BE2C (cell line): ENCODE measurements around the gene ADCY2.

ENCODE experiments used
- DNase-seq: peaks from one replicate; pipeline ENCODE4 v3.0.0-alpha.2; 2020
- H3K27me3 ChIP-seq: fragments of 250-450 bp; sonication (Bioruptor Pico); 2 replicates; pipeline ENCODE4 v1.5.1; 2020; ENCODE audit warnings: mild to moderate bottlenecking
- H3K36me3 ChIP-seq: fragments of 250-450 bp; sonication (Bioruptor Pico); 2 replicates; pipeline ENCODE4 v1.5.1; 2020; ENCODE audit warnings: mild to moderate bottlenecking
- H3K4me1 ChIP-seq: fragments of 250-450 bp; sonication (Bioruptor Pico); 2 replicates; pipeline ENCODE4 v1.5.1; 2020
- H3K4me3 ChIP-seq: 2 replicates; pipeline ENCODE4 v1.5.1; 2011; ENCODE audit warnings: low read depth, low read length
- H3K9me3 ChIP-seq: fragments of 250-450 bp; sonication (Bioruptor Pico); 2 replicates; pipeline ENCODE4 v1.5.1; 2020
- TF ChIP-seq, protein P1 (sequence below): IDR thresholded peaks from 2 replicates; pipeline ENCODE4 v1.5.1; 2012; ENCODE audit warnings: mild to moderate bottlenecking, low read depth, low read length

The ADCY2 gene

DNA sequence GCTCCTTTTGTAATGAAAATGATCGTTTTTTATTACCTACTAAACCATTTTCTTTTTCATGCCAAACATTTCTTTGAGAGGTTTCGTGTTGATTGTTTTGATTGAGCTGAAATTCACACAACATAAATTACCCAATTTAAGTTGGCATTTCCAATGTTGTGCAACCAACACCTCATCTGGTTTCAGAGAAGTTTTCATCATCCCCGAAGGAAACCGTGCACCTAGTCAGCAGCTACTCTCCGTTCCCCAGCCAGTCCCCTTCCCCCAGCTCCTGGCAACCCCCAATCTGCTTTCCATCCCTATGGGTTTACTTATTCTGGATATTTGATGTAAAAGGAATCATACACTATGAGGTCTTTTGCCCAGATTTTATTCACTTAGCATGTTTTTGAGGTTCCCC is 123.6 kb downstream of the ADCY2 start:
- no peaks in the 10 kb centered on the region for H3K27me3 ChIP-seq
- H3K9me3 ChIP-seq = no peaks in the 10 kb centered on the region
- no peaks in the 10 kb centered on the region for H3K36me3 ChIP-seq
- no peak for DNase-seq
- H3K4me1 ChIP-seq = no peaks in the 10 kb centered on the region
- H3K4me3 ChIP-seq = no peak overlapping the region
- TF ChIP-seq, protein P1, sequence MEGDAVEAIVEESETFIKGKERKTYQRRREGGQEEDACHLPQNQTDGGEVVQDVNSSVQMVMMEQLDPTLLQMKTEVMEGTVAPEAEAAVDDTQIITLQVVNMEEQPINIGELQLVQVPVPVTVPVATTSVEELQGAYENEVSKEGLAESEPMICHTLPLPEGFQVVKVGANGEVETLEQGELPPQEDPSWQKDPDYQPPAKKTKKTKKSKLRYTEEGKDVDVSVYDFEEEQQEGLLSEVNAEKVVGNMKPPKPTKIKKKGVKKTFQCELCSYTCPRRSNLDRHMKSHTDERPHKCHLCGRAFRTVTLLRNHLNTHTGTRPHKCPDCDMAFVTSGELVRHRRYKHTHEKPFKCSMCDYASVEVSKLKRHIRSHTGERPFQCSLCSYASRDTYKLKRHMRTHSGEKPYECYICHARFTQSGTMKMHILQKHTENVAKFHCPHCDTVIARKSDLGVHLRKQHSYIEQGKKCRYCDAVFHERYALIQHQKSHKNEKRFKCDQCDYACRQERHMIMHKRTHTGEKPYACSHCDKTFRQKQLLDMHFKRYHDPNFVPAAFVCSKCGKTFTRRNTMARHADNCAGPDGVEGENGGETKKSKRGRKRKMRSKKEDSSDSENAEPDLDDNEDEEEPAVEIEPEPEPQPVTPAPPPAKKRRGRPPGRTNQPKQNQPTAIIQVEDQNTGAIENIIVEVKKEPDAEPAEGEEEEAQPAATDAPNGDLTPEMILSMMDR = no peak

DNA sequence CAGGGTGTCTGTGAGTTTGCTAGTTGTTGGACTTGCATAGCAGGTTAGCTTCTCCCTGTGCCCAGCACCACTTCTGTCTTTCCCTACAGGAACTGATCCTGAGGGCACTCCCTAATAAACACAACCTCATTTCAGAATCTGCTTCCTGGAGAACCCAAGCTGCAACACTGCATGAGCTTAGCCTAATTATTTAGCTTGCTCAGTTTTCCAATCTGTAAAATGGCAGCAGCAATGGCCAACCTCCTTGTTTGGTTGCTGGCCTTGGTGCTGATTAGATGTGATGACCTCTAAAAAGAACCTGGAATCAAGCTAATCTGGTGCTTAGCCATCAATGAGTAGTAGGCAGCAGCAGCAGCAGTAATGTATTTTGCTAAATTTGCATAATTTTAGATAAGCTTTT is 133.9 kb downstream of the ADCY2 start:
- Histone ChIP-seq H3K36me3 (no peaks in the 10 kb centered on the region), H3K4me1 (no peaks in the 10 kb centered on the region), H3K4me3 (no peak overlapping the region), H3K9me3 (no peaks in the 10 kb centered on the region), H3K27me3 (no peaks in the 10 kb centered on the region)
- no peak for DNase-seq
- TF ChIP-seq, protein P1 = no peak

DNA sequence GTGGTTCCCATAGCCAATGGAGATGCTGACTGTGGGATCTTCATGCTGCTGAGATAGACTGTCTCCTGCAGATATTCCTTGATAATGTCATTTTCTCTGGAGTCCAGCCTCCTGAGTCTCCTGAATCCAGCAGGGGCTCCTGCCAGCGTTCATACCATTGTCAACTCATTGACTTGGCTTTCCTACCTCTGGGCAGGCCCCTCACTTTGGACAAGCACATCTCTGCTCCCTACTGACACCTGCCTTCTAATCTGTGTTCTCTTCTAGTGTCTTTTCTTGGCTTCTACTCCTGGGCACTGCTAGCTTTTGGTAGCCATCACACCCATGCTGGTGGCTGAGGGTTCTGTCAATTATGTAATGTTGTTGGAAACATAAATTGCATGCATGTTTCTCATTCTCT is 138.0 kb downstream of the ADCY2 start:
- no peaks in the 10 kb centered on the region for H3K4me1 ChIP-seq
- no peaks in the 10 kb centered on the region for H3K9me3 ChIP-seq
- no peaks in the 10 kb centered on the region for H3K36me3 ChIP-seq
- no peaks in the 10 kb centered on the region for H3K27me3 ChIP-seq
- no peak for DNase-seq
- TF ChIP-seq, protein P1 = no peak
- no peak overlapping the region for H3K4me3 ChIP-seq

DNA sequence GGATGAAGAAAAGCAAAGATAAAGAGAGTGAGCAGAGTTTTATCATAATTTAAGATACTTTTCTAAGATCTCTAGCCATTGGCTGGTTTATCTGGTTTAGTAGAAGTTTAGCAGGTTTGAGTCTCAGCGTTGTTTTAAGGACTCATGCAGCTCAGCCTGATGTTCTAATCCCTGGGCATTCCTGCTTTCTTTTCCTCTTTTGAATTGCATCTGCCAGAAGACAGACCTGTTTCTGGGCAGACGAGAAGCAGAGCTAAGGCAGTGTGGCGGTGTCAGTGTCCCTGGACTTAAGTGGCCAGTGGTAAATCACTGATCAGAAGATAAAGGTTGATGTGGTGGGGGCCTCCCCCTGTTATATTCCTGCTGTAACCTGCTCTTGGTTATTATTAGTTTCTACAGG is 138.6 kb downstream of the ADCY2 start:
- Histone ChIP-seq H3K4me3 (no peak overlapping the region), H3K4me1 (no peaks in the 10 kb centered on the region), H3K36me3 (no peaks in the 10 kb centered on the region), H3K27me3 (no peaks in the 10 kb centered on the region), H3K9me3 (no peaks in the 10 kb centered on the region)
- no peak for DNase-seq
- TF ChIP-seq, protein P1 = no peak

DNA sequence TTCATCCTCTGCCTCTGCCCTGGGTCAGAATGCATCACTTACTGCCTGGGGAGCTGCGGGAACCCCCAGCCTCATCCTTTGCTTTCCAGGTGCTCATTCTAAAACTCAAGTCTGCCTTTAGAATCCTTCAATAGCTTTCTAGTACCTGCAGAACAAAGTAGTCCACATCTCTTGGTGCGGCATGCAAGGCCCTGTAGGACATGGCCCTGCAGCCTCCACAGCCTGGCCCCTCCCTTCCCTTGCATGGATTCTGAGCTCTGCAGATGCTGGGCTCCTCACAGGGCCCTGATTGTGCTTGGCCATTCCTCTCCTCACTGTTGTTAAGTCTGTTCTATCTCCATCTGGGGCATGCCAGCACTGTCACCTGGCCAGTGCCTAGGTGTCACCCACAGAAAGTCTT is 141.6 kb downstream of the ADCY2 start:
- no peaks in the 10 kb centered on the region for H3K4me1 ChIP-seq
- DNase-seq = no peak

DNA sequence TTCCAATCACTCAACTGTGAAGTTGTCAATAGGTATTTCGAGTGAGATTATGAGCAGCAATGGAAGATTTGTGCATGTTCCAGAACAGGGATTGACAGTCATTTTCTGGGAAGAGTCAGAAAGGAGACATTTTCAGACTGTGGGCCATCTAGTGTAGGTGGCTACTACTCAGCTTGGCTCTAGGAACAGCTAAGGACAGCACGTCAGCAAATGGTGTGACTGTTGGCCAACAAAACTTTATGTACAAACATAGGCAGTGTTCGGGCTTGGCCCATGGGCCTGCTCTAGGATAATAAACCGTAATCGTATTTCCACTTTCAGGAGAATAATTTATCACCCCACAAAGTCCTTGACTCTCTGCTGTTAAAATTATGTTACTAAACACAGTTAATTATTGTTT is 143.6 kb downstream of the ADCY2 start:
- H3K36me3 ChIP-seq = no peaks in the 10 kb centered on the region
- H3K27me3 ChIP-seq = no peaks in the 10 kb centered on the region
- TF ChIP-seq, protein P1 = no peak
- DNase-seq = no peak
- H3K4me1 ChIP-seq = no peaks in the 10 kb centered on the region
- H3K4me3 ChIP-seq = no peak overlapping the region
- H3K9me3 ChIP-seq = no peaks in the 10 kb centered on the region

More for the DNA sequence above, 141.6 kb downstream of the ADCY2 start:
- Histone ChIP-seq H3K27me3 (no peaks in the 10 kb centered on the region), H3K4me3 (no peak overlapping the region), H3K9me3 (no peaks in the 10 kb centered on the region), H3K36me3 (no peaks in the 10 kb centered on the region)
- TF ChIP-seq, protein P1 = no peak
